Esophagus (tissue), 2 donors: ENCODE data around the gene RNF123. TPM values are rescaled to one million over a fixed set of nuclear protein-coding genes. Genes with fewer than 3 reads are reported as not detected.
A peak's percentile ranks its signal among the peaks of the same experiment; 100 is the strongest.

ENCODE experiments used
- H3K27ac ChIP-seq, 2 donors: one replicate each; pipeline ENCODE4 v1.5.1; 2013; ENCODE audit warnings: low read depth in 2 of 2, mild to moderate bottlenecking in 2 of 2, inconsistent platforms in 1 of 2, low read length in 1 of 2, moderate library complexity in 1 of 2
- H3K27me3 ChIP-seq, 2 donors: one replicate each; pipeline ENCODE4 v1.6.1; 2013; ENCODE audit warnings: low read length in 2 of 2, control low read depth in 1 of 2, mild to moderate bottlenecking in 1 of 2; ENCODE audit not compliant: insufficient read depth in 2 of 2, control insufficient read depth in 1 of 2
- H3K36me3 ChIP-seq, 2 donors: one replicate each; pipeline ENCODE4 v1.6.1; 2013; ENCODE audit warnings: low read length in 1 of 2; ENCODE audit not compliant: control insufficient read depth in 2 of 2, insufficient read depth in 2 of 2
- H3K4me1 ChIP-seq, 2 donors: one replicate each; pipeline ENCODE4 v1.6.1; 2013; ENCODE audit warnings: low read length in 1 of 2; ENCODE audit not compliant: control insufficient read depth in 2 of 2, insufficient read depth in 2 of 2
- H3K4me3 ChIP-seq, 2 donors: one replicate each; pipeline ENCODE4 v1.5.1; 2013; ENCODE audit warnings: low read length in 2 of 2, mild to moderate bottlenecking in 2 of 2, low read depth in 1 of 2, moderate library complexity in 1 of 2
- H3K9me3 ChIP-seq, 2 donors: one replicate each; pipeline ENCODE4 v1.6.1; 2013; ENCODE audit warnings: mild to moderate bottlenecking in 2 of 2, low read depth in 1 of 2, low read length in 1 of 2, moderate library complexity in 1 of 2; ENCODE audit not compliant: control insufficient read depth in 2 of 2, insufficient read depth in 1 of 2
- WGBS, 2 donors: extraction: QIAGEN DNeasy Blood & Tissue Kit; methylation state at CpG; one replicate each; pipeline ENCODE4 v1.1.7; 2013; 5-methylcytosine and 5-hydroxymethylcytosine counted together
- polyA plus RNA-seq, 2 donors: library from polyadenylated mRNA; stranded (reverse); fragments of 200-250 nt; gene quantifications; one replicate each; pipeline ENCODE4 v1.2.3, GENCODE V29; 2013
- donor health status: healthy with polysubstance abuse.
- donor health status: Bipolar disorder and iron deficiency.

The RNF123 gene
- polyA plus RNA-seq, 2 donors, result 14.7 to 16.9 TPM

- Histone ChIP-seq H3K4me3 (peak overlapping the region in 1 of 2 donors; percentile 93), H3K4me1 (peaks cover 7 to 31% of the 10 kb centered on the region in 2 donors), H3K9me3 (no peaks in the 10 kb centered on the region), H3K27ac (peak overlapping the region in 1 of 2 donors; percentile 98), H3K27me3 (no peaks in the 10 kb centered on the region), H3K36me3 (peaks cover 5 to 30% of the 10 kb centered on the region in 2 donors)
- 77 to 83% methylated on average over 26 of the region's 26 CpGs for WGBS, 2 donors
Measured at GRCh38 chr3:49721896-49722781, 32.8 kb downstream of the RNF123 start.

DNA sequence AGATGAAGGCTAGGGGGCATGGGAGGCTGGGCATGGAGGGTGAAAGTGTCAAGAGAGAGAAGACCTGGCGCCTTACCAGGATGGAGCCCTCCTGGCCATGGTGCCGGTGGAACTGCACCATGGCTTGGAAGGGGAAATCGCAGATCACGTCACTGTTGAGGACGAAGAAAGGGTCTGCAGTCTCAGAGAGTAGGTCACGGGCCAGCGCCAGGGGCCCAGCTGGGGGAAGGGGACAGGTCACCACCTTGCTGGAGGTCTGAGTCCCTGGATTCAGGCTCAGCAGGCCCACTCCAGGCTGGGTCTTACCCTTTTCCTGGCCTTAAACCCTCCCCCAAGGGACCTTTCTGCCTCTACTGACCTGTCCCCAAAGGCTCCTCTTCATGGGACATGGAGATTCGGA, 33.5 kb downstream of the RNF123 start:
- Histone ChIP-seq H3K27ac (peak overlapping the region; percentile 95 to 98), H3K27me3 (no peaks in the 10 kb centered on the region), H3K4me3 (peak overlapping the region; percentile 93 to 96), H3K4me1 (peaks cover 7 to 30% of the 10 kb centered on the region in 2 donors), H3K36me3 (peaks cover 13 to 37% of the 10 kb centered on the region in 2 donors), H3K9me3 (no peaks in the 10 kb centered on the region)
- 59 to 64% methylated on average over 8 of the region's 8 CpGs for WGBS, 2 donors

DNA sequence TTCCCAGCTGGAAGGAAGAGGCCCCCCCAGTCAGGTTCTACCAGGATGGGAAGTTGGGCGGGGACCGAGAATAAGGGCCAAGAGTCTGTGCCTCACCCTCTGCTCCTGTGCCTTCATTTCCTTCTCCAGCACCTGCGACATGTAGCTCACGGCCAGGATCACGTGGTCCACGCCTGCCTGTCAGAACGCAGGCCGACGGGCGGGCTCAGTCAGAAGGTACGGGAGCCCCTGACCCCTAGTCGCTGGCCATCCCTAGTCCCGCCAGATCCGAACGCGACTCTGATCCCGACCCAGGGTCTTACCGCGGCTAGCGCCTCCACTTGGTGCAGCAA, 33.9 kb downstream of the RNF123 start:
- Histone ChIP-seq H3K27me3 (no peaks in the 10 kb centered on the region), H3K4me1 (peaks cover 7 to 26% of the 10 kb centered on the region in 2 donors), H3K4me3 (peak overlapping the region; percentile 93 to 96), H3K36me3 (peaks cover 16 to 39% of the 10 kb centered on the region in 2 donors), H3K27ac (peak overlapping the region; percentile 95 to 98), H3K9me3 (no peaks in the 10 kb centered on the region)
- 0 to 1% methylated on average over 20 of the region's 20 CpGs for WGBS, 2 donors

- 1% methylated on average over 95 to 102 of the region's 102 CpGs for WGBS, 2 donors
- peaks cover 16 to 39% of the 10 kb centered on the region in 2 donors for H3K36me3 ChIP-seq
Measured at GRCh38 chr3:49723628-49724551, 34.5 kb downstream of the RNF123 start, which contains the start of gene GMPPB. TSS of gene GMPPB (minus strand) at chr3:49723951. CDS start at chr3:49723726, 225 bp downstream.

GRCh38 chr3:49724586-49724985, 35.2 kb downstream of the RNF123 start:
- Histone ChIP-seq H3K27ac (peak overlapping the region; percentile 91 to 97), H3K36me3 (peaks cover 16 to 39% of the 10 kb centered on the region in 2 donors), H3K4me3 (peak overlapping the region; percentile 60 to 63), H3K27me3 (no peaks in the 10 kb centered on the region), H3K4me1 (peaks cover 0 to 15% of the 10 kb centered on the region in 2 donors), H3K9me3 (no peaks in the 10 kb centered on the region)
- 11 to 19% methylated on average over 6 of the region's 6 CpGs for WGBS, 2 donors

More at GRCh38 chr3:49723628-49724551, 34.5 kb downstream of the RNF123 start, which contains the start of gene GMPPB:
- Histone ChIP-seq H3K27ac (peak within 1 kb of the TSS; percentile 95 to 98), H3K9me3 (no peaks in the 10 kb centered on the region), H3K4me3 (peak within 1 kb of the TSS; percentile 93 to 96), H3K27me3 (no peaks in the 10 kb centered on the region), H3K4me1 (peaks cover 2 to 20% of the 10 kb centered on the region in 2 donors)

GRCh38 chr3:49725906-49726681, 36.7 kb downstream of the RNF123 start:
- H3K27me3 ChIP-seq, result no peaks in the 10 kb centered on the region
- H3K36me3 ChIP-seq, result peaks cover 14 to 34% of the 10 kb centered on the region in 2 donors
- H3K27ac ChIP-seq, result peak overlapping the region in 1 of 2 donors; percentile 24
- H3K4me3 ChIP-seq, result no peak overlapping the region
- H3K9me3 ChIP-seq, result no peaks in the 10 kb centered on the region
- WGBS, 2 donors, result 75 to 76% methylated on average over 11 of the region's 11 CpGs
- peaks cover 0 to 15% of the 10 kb centered on the region in 2 donors for H3K4me1 ChIP-seq

GRCh38 chr3:49727154-49727923, 38.0 kb downstream of the RNF123 start:
- Histone ChIP-seq H3K4me3 (no peak overlapping the region), H3K27me3 (no peaks in the 10 kb centered on the region), H3K4me1 (peaks cover 0 to 13% of the 10 kb centered on the region in 2 donors), H3K9me3 (no peaks in the 10 kb centered on the region), H3K36me3 (peaks cover 11 to 25% of the 10 kb centered on the region in 2 donors), H3K27ac (no peak overlapping the region)
- WGBS, 2 donors, result 88 to 91% methylated on average over 19 of the region's 19 CpGs

DNA sequence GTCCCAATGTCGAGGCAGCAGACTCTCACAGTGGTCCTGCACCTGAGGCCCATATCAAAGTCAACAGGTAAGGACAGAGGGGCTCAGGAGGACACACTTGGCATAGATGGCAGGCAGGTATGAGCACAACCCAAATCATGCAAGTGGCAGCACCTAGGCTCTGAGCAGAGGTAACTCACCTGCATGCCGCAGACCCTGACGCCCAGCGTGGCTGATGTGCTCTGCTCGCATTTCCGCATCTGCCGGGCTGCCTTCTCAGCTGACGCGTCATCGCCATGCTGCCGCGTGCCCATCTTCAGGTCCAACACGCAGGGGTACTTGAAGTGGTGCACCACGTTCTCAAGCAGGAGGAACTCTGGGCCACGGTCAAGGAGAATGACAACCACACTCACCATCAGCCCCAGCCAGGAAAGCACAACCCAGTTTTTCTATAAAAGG, 38.6 kb downstream of the RNF123 start:
- 93 to 94% methylated on average over 15 of the region's 15 CpGs for WGBS, 2 donors
- Histone ChIP-seq H3K27me3 (no peaks in the 10 kb centered on the region), H3K36me3 (peaks cover 11 to 24% of the 10 kb centered on the region in 2 donors), H3K4me3 (no peak overlapping the region), H3K9me3 (no peaks in the 10 kb centered on the region), H3K27ac (no peak overlapping the region), H3K4me1 (peaks cover 0 to 7% of the 10 kb centered on the region in 2 donors)
